ENCODE measurements around the gene CRTAP. TPM values are rescaled to one million over a fixed set of nuclear protein-coding genes. Genes with fewer than 3 reads are reported as not detected.

Gene CRTAP
- total and polyA plus RNA-seq, 7 donors: 25.7 to 509 (median 245) TPM

DNA sequence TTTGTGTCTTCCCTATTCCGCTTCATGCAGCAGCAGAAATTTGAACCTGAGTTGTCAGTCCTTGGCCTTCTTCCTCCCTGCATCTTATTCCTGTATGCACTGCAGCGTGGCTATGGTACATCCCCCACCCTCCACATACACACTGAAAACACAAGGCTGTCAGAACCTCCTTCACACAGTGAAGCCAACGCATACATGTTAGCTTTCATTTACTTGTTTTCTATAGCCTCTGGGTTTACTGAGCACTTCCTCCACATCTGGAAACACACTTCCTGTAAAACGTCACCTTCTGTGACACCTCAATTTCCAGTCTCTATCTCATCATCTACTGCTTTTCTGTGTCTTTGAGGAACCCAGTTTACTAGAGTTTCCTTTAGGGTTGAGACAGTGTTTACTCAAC, 57.8 kb downstream of the CRTAP start:
- peaks cover 0 to 11% (median 2%) of the 10 kb centered on the region in 4 donors for H3K4me1 ChIP-seq
- no peak overlapping the region for H3K27ac ChIP-seq
- no peaks in the 10 kb centered on the region for H3K27me3 ChIP-seq
- DNase-seq: no peak
- H3K9me3 ChIP-seq: no peaks in the 10 kb centered on the region
- H3K4me3 ChIP-seq: no peak overlapping the region
- 53 to 65% methylated on average over 4 of the region's 4 CpGs for WGBS, 2 donors
- intact Hi-C loops (cut with DNase I): no loop called here
- TF ChIP-seq, protein P1, sequence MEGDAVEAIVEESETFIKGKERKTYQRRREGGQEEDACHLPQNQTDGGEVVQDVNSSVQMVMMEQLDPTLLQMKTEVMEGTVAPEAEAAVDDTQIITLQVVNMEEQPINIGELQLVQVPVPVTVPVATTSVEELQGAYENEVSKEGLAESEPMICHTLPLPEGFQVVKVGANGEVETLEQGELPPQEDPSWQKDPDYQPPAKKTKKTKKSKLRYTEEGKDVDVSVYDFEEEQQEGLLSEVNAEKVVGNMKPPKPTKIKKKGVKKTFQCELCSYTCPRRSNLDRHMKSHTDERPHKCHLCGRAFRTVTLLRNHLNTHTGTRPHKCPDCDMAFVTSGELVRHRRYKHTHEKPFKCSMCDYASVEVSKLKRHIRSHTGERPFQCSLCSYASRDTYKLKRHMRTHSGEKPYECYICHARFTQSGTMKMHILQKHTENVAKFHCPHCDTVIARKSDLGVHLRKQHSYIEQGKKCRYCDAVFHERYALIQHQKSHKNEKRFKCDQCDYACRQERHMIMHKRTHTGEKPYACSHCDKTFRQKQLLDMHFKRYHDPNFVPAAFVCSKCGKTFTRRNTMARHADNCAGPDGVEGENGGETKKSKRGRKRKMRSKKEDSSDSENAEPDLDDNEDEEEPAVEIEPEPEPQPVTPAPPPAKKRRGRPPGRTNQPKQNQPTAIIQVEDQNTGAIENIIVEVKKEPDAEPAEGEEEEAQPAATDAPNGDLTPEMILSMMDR (IDR thresholded peaks at IDR 0.05): no peak
- TF ChIP-seq POLR2AphosphoS5 (IDR thresholded peaks at IDR 0.05) (no peak), POLR2A (IDR thresholded peaks at IDR 0.05) (no peak), EP300 (IDR thresholded peaks at IDR 0.05) (no peak)
- H3K36me3 ChIP-seq: no peaks in the 10 kb centered on the region

DNA sequence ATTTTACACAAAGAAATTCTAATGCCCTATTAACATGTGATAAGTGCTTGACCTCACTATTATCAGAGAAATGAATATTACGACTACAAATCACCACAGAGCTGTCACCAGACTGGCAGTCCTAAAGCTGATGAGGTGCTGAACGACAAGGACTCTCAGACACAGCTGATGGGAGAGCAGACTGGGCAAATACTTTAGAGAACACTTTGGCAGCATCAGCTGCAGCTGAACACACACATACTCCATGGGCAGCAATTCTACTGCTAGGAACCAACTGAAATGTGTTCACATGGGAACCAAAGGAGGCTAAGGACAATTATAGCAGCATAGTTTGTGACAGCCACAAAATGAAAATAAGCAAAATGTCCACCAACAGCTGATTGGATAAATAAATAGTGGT, 59.3 kb downstream of the CRTAP start:
- H3K4me3 ChIP-seq: no peak overlapping the region
- no peak overlapping the region for H3K27ac ChIP-seq
- peaks cover 0 to under 1% (median 0%) of the 10 kb centered on the region in 4 donors for H3K4me1 ChIP-seq
- no peaks in the 10 kb centered on the region for H3K27me3 ChIP-seq
- DNase-seq: no peak
- 29 to 48% methylated on average over 2 of the region's 2 CpGs for WGBS, 2 donors
- TF ChIP-seq, protein P1 (IDR thresholded peaks at IDR 0.05): no peak
- no peak for TF ChIP-seq EP300 (IDR thresholded peaks at IDR 0.05)
- TF ChIP-seq POLR2A (IDR thresholded peaks at IDR 0.05): no peak
- no peak for TF ChIP-seq POLR2AphosphoS5 (IDR thresholded peaks at IDR 0.05)
- no peaks in the 10 kb centered on the region for H3K36me3 ChIP-seq
- intact Hi-C loops (cut with DNase I): no loop called here
- no peaks in the 10 kb centered on the region for H3K9me3 ChIP-seq

DNA sequence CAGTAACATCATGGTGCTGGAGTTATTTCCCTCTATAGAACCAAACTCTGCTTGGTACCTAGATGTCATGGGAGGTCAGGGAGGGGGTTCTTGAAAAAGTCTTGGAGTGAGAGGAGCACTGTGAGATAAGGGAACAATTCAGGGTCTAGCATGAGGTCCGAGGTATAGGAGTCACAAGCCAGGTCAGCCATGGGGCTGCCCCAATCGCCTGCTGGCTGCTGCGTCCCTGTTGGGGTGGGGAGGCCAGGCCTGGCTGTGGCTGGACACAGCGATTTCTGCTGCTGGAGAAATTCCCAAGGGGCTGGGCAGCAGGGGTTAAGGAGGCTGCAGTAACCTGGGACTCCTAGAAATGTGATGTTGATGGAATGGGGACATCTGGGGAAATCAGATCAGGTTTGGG, 59.9 kb downstream of the CRTAP start:
- Histone ChIP-seq H3K4me1 (no peaks in the 10 kb centered on the region), H3K27ac (no peak overlapping the region), H3K4me3 (no peak overlapping the region), H3K27me3 (no peaks in the 10 kb centered on the region), H3K36me3 (no peaks in the 10 kb centered on the region), H3K9me3 (peaks cover 0 to 2% (median 0%) of the 10 kb centered on the region in 4 donors)
- intact Hi-C loops (cut with DNase I): no loop called here
- DNase-seq: no peak
- TF ChIP-seq, protein P1 (IDR thresholded peaks at IDR 0.05): no peak
- no peak for TF ChIP-seq POLR2A (IDR thresholded peaks at IDR 0.05)
- TF ChIP-seq EP300 (IDR thresholded peaks at IDR 0.05): no peak
- 86 to 87% methylated on average over 4 of the region's 4 CpGs for WGBS, 2 donors

DNA sequence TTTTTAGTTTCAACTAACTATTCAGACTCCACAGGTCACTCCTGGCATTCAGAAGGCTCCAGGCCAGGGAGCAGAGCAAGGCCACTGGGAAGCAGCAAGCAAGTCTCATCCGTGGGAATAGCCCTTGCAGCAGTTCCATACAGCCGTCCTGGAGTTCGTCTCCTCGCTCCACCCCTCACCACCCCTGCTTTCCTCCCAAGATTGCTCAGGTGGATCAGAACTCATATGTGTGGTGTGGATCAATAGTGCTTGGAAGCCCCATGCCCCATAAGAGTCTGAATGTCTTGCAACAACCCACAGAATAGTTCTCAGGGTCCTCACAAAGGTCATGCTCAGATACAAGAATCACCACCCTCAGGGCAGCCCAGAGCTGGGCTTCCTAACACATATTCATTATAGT, 60.3 kb downstream of the CRTAP start:
- 83 to 90% methylated on average over 4 of the region's 4 CpGs for WGBS, 2 donors
- intact Hi-C loops (cut with DNase I): no loop called here
- Histone ChIP-seq H3K9me3 (peaks cover 0 to 2% (median 0%) of the 10 kb centered on the region in 4 donors), H3K4me1 (no peaks in the 10 kb centered on the region), H3K27ac (no peak overlapping the region), H3K4me3 (no peak overlapping the region), H3K27me3 (no peaks in the 10 kb centered on the region), H3K36me3 (no peaks in the 10 kb centered on the region)
- TF ChIP-seq, protein P1 (IDR thresholded peaks at IDR 0.05): no peak
- no peak for TF ChIP-seq POLR2AphosphoS5 (IDR thresholded peaks at IDR 0.05)
- no peak for TF ChIP-seq EP300 (IDR thresholded peaks at IDR 0.05)
- TF ChIP-seq POLR2A (IDR thresholded peaks at IDR 0.05): no peak
- DNase-seq: no peak

DNA sequence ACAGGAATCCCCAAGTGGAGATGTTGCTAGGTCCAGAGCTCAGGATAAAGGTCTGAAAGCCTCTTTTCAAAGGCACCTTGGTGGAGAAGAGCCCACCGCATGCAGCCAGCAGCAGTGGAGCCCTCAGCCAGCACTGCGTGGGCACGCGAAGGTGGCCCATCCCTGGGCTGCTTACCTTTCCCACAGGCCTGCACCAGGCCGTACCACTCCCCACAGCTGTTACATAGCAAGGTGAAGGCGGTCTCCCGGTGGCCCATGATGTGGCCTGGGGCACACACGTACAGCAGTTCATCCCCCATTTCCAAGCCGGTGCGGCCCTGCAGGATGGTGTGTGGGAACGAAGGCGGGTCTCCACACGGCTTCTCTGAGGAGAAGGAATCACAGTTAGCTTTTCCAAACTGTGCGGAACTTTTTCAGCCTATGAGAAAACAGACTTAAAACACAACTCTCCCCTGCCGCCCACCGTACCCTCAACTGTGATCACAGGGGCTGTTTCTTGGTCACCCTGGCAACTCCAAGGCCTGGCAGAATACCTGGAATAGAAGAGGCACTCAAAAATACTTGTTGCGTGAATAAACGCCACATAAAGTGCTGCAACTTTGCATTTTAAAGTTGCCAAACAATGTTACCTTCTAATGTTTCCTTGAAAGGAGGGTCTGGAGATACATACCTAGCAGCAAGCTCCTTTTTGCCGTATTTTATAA, 61.0 kb downstream of the CRTAP start:
- Histone ChIP-seq H3K4me3 (no peak overlapping the region), H3K9me3 (peaks cover 0 to 2% (median 0%) of the 10 kb centered on the region in 4 donors), H3K4me1 (no peaks in the 10 kb centered on the region), H3K36me3 (no peaks in the 10 kb centered on the region), H3K27me3 (no peaks in the 10 kb centered on the region), H3K27ac (no peak overlapping the region)
- intact Hi-C loops (cut with DNase I): no loop called here
- no peak for TF ChIP-seq POLR2A (IDR thresholded peaks at IDR 0.05)
- TF ChIP-seq POLR2AphosphoS5 (IDR thresholded peaks at IDR 0.05): no peak
- TF ChIP-seq, protein P1 (IDR thresholded peaks at IDR 0.05): no peak
- no peak for TF ChIP-seq EP300 (IDR thresholded peaks at IDR 0.05)
- 93 to 95% methylated on average over 19 of the region's 19 CpGs for WGBS, 2 donors
- DNase-seq: no peak

Data from sigmoid colon (tissue), 7 donors.